Keratinocyte (primary cell): ENCODE data around the gene RNF215. TPM values are rescaled to one million over a fixed set of nuclear protein-coding genes. Genes with fewer than 3 reads are reported as not detected.
A peak's percentile ranks its signal among the peaks of the same experiment; 100 is the strongest.

Experiments
- DNase-seq: peaks from one replicate; pipeline ENCODE4 v3.0.0-alpha.2; 2011; ENCODE audit warnings: low read depth, missing footprints, low spot score
- FAIRE-seq: peaks from 2 replicates; lab custom pipeline; 2011; peaks lifted over from hg19 to GRCh38; lab: Jason Lieb, UNC
- H2AFZ ChIP-seq: 2 replicates; pipeline ENCODE4 v1.6.0; 2012; ENCODE audit warnings: low read length, control low read depth, inconsistent platforms; ENCODE audit not compliant: control insufficient read depth
- H3K27ac ChIP-seq: 2 replicates; pipeline ENCODE4 v1.5.1; 2011; ENCODE audit warnings: low read length; ENCODE audit not compliant: control insufficient read depth, insufficient read depth
- H3K27me3 ChIP-seq: 3 replicates; pipeline ENCODE4 v1.6.0; 2011; ENCODE audit warnings: low read length; ENCODE audit not compliant: control insufficient read depth, insufficient read depth; ENCODE audit errors: extremely low read depth
- H3K36me3 ChIP-seq, 2 experiments: 2 replicates in 1 of 2; 3 replicates in 1 of 2; pipeline ENCODE4 v1.5.1; 2011; ENCODE audit warnings: low read length in 2 of 2, mild to moderate bottlenecking in 1 of 2; ENCODE audit not compliant: control insufficient read depth in 2 of 2, insufficient read depth in 2 of 2; ENCODE audit errors: extremely low read depth in 1 of 2
- H3K4me1 ChIP-seq: 3 replicates; pipeline ENCODE4 v1.5.1; 2011; ENCODE audit warnings: low read length; ENCODE audit not compliant: control insufficient read depth, insufficient read depth; ENCODE audit errors: extremely low read depth
- H3K4me2 ChIP-seq: 3 replicates; pipeline ENCODE4 v1.6.0; 2011; ENCODE audit warnings: low read depth, low read length; ENCODE audit not compliant: control insufficient read depth, insufficient read depth; ENCODE audit errors: extremely low read depth
- H3K4me3 ChIP-seq, 3 experiments: fragments of 200-600 bp in 1 of 3; sonication (generic) in 1 of 3; 2 replicates in 2 of 3; 3 replicates in 1 of 3; pipeline ENCODE4 v1.5.1; 2011 to 2016; ENCODE audit warnings: low read length in 3 of 3, mild to moderate bottlenecking in 3 of 3, control low read depth in 2 of 3, inconsistent platforms in 1 of 3, low read depth in 1 of 3, mixed read lengths in 1 of 3, mixed run types in 1 of 3, moderate library complexity in 1 of 3; ENCODE audit not compliant: control insufficient read depth in 2 of 3, insufficient read depth in 2 of 3; ENCODE audit errors: extremely low read depth in 1 of 3
- H3K79me2 ChIP-seq: 2 replicates; pipeline ENCODE4 v1.6.0; 2012; ENCODE audit warnings: low read length; ENCODE audit not compliant: control insufficient read depth, insufficient read depth
- H3K9ac ChIP-seq: 3 replicates; pipeline ENCODE4 v1.6.0; 2011; ENCODE audit warnings: low read length; ENCODE audit not compliant: control insufficient read depth, insufficient read depth; ENCODE audit errors: extremely low read depth
- H3K9me1 ChIP-seq: 3 replicates; pipeline ENCODE4 v1.6.0; 2011; ENCODE audit warnings: low read length; ENCODE audit not compliant: control insufficient read depth, insufficient read depth; ENCODE audit errors: extremely low read depth
- H3K9me3 ChIP-seq: 2 replicates; pipeline ENCODE4 v1.5.1; 2012; ENCODE audit warnings: low read depth, low read length; ENCODE audit not compliant: control insufficient read depth
- H4K20me1 ChIP-seq: 3 replicates; pipeline ENCODE4 v1.6.0; 2011; ENCODE audit warnings: low read length; ENCODE audit not compliant: control insufficient read depth, insufficient read depth; ENCODE audit errors: extremely low read depth
- EZH2 ChIP-seq: IDR thresholded peaks from one replicate; pipeline ENCODE4 v1.6.1; 2012; ENCODE audit warnings: inconsistent platforms, mild to moderate bottlenecking, low read length, moderate library complexity
- dilution Hi-C: fragments of 300-500 bp; cut with MboI; formaldehyde crosslinking; loops from one replicate; pipeline ENCODE4 v1.7.0; 2020; ENCODE audit warnings: low sequenced_read_pairs; ENCODE audit not compliant: extremely low pct_ligation_motif_present
- polyA plus RNA-seq, 5 experiments: library from polyadenylated mRNA; depleted of rRNA in 3 of 5; stranded (reverse) in 3 of 5; stranded (forward) in 1 of 5; unstranded in 1 of 5; fragments of >200 nt; gene quantifications; 1 replicate in 1 of 5; 2 replicates in 3 of 5; 3 replicates in 1 of 5; pipeline versions ENCODE4 v1.2.1 to v1.2.3, GENCODE V29; 2011 to 2012; ENCODE audit warnings: missing spikeins in 2 of 5, low read depth in 1 of 5, low replicate concordance in 1 of 5
- TF ChIP-seq, protein P1 (sequence below), 3 experiments: IDR thresholded peaks in 1 of 3; conservative IDR thresholded peaks in 1 of 3; optimal IDR thresholded peaks in 1 of 3; 2 replicates in 2 of 3; 3 replicates in 1 of 3; pipeline versions ENCODE3 to v1.5.1; 2011; ENCODE audit warnings: low read length in 3 of 3, mild to moderate bottlenecking in 3 of 3, moderate library complexity in 2 of 3, control low read depth in 1 of 3, inconsistent platforms in 1 of 3; ENCODE audit not compliant: insufficient read depth in 2 of 3; ENCODE audit errors: extremely low read depth in 1 of 3

RNF215 gene
- polyA plus RNA-seq, 1 donor (not counting 4 experiments of a cell fraction or from before 2014, with no cell fraction given), result 8.3 TPM

DNA sequence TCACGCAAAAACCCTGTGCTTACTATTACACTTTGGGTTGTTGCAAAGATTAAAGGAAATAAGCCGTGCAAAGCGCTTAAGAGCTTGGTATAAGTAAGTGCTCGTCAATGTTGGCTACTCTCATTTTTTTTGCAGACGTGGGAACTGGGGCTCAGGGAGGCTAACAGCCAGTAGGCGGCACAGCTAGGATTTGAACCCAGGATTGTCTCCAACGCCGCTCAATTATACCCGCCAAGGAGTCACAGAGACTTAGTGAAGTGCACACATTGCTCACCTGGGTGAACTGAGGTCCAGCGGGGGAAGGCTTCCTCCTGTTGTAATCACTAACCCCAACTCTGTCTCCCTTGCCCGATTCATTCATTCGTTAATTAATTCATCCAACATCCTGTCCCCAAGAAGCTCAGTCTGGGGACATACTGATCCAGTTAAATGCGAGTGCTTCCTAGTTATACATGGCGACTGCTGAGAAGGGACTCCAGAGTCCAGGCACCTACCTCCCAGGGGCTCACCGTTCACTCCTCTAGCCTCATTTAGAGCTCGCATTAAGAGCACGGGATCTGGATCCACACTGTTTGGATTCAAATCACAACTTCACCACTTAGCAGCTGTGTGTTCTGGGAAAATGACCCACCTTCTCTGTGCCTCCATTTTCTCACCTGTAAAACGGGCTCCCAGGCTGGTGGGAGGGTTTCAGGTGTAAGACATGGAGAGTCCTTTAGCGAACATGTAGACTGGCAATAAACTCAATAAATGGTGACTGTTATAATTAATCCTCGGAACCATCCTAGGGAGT, 37.5 kb upstream of the RNF215 start:
- peak overlapping the region; percentile 88 for H3K4me2 ChIP-seq
- peak overlapping the region; percentile 89 for H3K9ac ChIP-seq
- DNase-seq (no peak), FAIRE-seq (no peak)
- H3K27me3 ChIP-seq, result no peaks in the 10 kb centered on the region
- no peaks in the 10 kb centered on the region for H3K79me2 ChIP-seq
- no peak for TF ChIP-seq EZH2
- TF ChIP-seq, protein P1, sequence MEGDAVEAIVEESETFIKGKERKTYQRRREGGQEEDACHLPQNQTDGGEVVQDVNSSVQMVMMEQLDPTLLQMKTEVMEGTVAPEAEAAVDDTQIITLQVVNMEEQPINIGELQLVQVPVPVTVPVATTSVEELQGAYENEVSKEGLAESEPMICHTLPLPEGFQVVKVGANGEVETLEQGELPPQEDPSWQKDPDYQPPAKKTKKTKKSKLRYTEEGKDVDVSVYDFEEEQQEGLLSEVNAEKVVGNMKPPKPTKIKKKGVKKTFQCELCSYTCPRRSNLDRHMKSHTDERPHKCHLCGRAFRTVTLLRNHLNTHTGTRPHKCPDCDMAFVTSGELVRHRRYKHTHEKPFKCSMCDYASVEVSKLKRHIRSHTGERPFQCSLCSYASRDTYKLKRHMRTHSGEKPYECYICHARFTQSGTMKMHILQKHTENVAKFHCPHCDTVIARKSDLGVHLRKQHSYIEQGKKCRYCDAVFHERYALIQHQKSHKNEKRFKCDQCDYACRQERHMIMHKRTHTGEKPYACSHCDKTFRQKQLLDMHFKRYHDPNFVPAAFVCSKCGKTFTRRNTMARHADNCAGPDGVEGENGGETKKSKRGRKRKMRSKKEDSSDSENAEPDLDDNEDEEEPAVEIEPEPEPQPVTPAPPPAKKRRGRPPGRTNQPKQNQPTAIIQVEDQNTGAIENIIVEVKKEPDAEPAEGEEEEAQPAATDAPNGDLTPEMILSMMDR (optimal IDR thresholded peaks at IDR 0.05 in 1 of 3, IDR thresholded peaks at IDR 0.05 in 1 of 3, conservative IDR thresholded peaks at IDR 0.05 in 1 of 3; ENCODE audit: extremely low read depth in 1 of 3, insufficient read depth in 2 of 3, low read length in 3 of 3), result peak; percentile 10 to 28 (median 16)
- no peaks in the 10 kb centered on the region for H3K9me1 ChIP-seq
- H3K4me1 ChIP-seq, result peaks cover 66% of the 10 kb centered on the region
- no peaks in the 10 kb centered on the region for H3K9me3 ChIP-seq
- H2AFZ ChIP-seq, result peak overlapping the region; percentile 11
- dilution Hi-C loops, result no loop called here
- H3K36me3 ChIP-seq, result peaks cover 2 to 15% of the 10 kb centered on the region in 2 experiments
- H3K27ac ChIP-seq, result peak overlapping the region; percentile 95
- peak overlapping the region in 2 of 3 experiments; percentile 66 to 80 for H3K4me3 ChIP-seq
- H4K20me1 ChIP-seq, result no peaks in the 10 kb centered on the region

DNA sequence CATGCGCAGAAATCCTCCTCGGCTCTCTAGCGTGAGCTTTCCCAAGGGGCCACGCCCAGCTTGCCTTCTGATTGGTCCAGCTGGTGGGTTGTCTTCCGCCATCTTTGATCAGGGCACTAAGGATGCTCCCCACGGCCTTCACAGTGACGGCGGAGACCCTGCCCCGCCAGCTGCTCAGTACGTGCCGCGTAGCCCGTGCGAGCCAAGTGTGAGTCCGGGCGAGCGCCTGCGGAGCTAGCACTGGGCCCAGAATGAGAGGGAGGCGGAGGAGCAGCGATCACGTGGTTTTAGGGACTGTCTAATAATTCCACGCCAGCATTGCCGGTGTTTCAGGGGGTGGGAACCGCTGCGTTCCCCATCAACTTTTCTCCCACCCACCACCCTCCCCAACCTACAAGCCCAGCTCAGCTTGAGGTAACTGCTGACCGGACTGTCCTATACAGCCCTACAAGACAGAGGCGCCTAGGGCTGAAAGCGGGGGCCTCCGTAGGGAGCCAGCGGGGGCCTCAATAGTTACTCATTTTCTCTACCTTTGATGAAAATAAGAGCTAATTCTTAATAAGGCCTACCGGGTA, 36.8 kb upstream of the RNF215 start:
- H3K9me3 ChIP-seq, result no peaks in the 10 kb centered on the region
- peak overlapping the region; percentile 88 for H3K4me2 ChIP-seq
- peak overlapping the region; percentile 22 to 80 (median 60) for H3K4me3 ChIP-seq
- peaks cover 67% of the 10 kb centered on the region for H3K4me1 ChIP-seq
- no peaks in the 10 kb centered on the region for H3K79me2 ChIP-seq
- H3K36me3 ChIP-seq, result peaks cover 2 to 15% of the 10 kb centered on the region in 2 experiments
- no peaks in the 10 kb centered on the region for H3K9me1 ChIP-seq
- H2AFZ ChIP-seq, result peak overlapping the region; percentile 11
- peak overlapping the region; percentile 95 for H3K27ac ChIP-seq
- peak overlapping the region; percentile 89 for H3K9ac ChIP-seq
- no peaks in the 10 kb centered on the region for H3K27me3 ChIP-seq
- FAIRE-seq (peak; percentile 61), DNase-seq (peak; percentile 94)
- TF ChIP-seq, protein P1 (optimal IDR thresholded peaks at IDR 0.05 in 1 of 3, IDR thresholded peaks at IDR 0.05 in 1 of 3, conservative IDR thresholded peaks at IDR 0.05 in 1 of 3; ENCODE audit: extremely low read depth in 1 of 3, insufficient read depth in 2 of 3, low read length in 3 of 3), result no peak
- no peak for TF ChIP-seq EZH2
- dilution Hi-C loops, result no loop called here
- no peaks in the 10 kb centered on the region for H4K20me1 ChIP-seq
